ENCODE measurements around the gene KCNK7. TPM values are rescaled to one million over a fixed set of nuclear protein-coding genes. Genes with fewer than 3 reads are reported as not detected.

The KCNK7 gene
- total RNA-seq, 1 experiment from 2014 or later: 0.13 TPM

GRCh38 chr11:65592858-65593517 is 2.6 kb downstream of the KCNK7 start:
- Histone ChIP-seq H3K4me1 (replicated peaks) (peaks cover 6% of the 10 kb centered on the region), H3K36me3 (peaks cover 65% of the 10 kb centered on the region), H3K9me3 (replicated peaks) (no peaks in the 10 kb centered on the region; the same call in 1 of the 2 replicates), H3K4me3 (no peak overlapping the region), H3K27me3 (replicated peaks) (no peaks in the 10 kb centered on the region), H3K27ac (no peak overlapping the region)
- no peak for DNase-seq (ENCODE audit: low read depth in 1 of 2, low spot score in 2 of 2)

DNA sequence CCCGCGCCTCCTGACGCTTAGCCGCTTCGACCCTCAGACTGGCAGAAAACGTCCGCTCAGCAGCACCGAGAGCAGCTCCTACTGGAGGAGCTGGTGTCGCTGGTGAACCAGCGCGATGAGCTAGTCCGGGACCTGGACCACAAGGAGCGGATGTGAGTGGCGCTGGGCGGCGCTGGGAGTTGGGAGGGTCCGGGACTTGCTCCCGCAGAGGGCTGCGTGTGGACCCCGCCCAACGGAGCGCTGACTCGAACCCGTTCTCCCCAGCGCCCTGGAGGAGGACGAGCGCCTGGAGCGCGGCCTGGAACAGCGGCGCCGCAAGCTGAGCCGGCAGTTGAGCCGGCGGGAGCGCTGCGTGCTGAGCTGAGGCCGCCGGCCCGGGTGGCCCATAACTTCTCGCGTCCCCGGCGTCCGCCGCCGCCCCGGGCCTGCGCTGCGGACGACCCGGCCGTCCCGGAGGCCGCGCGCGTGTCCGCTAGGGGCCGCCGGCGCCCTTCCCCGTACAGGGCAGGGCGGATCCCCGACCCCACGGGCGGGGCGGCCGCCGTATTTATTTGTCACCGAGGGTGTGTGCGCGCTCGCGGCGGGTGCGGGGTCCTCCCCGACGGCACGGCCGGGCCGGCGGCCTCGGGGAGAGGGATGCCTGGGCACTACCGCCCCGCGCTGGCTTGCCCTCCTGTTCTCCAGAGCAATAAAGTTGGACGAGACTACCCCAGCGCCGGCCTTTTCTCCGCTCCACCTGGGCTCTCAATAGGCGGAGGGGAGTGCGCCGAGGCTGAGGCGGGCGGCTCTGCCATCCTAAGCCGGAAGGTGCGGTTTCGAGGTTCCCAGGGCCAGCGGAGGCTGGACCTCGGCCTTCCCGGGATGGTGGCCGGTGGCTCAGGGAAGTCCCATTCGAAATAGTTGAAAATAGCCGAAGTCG is 3.4 kb downstream of the KCNK7 start:
- Histone ChIP-seq H3K4me1 (replicated peaks) (peaks cover 7% of the 10 kb centered on the region), H3K36me3 (peaks cover 65% of the 10 kb centered on the region), H3K27me3 (replicated peaks) (no peaks in the 10 kb centered on the region), H3K4me3 (no peak overlapping the region), H3K27ac (no peak overlapping the region), H3K9me3 (replicated peaks) (no peaks in the 10 kb centered on the region; the same call in 1 of the 2 replicates)
- DNase-seq (ENCODE audit: low read depth in 1 of 2, low spot score in 2 of 2): no peak

GRCh38 chr11:65590240-65590738 is 5.3 kb downstream of the KCNK7 start:
- Histone ChIP-seq H3K27ac (no peak overlapping the region), H3K36me3 (peaks cover 78% of the 10 kb centered on the region), H3K4me1 (replicated peaks) (peaks cover 7% of the 10 kb centered on the region), H3K9me3 (replicated peaks) (peaks cover 3% of the 10 kb centered on the region; the same call in 1 of the 2 replicates), H3K4me3 (no peak overlapping the region), H3K27me3 (replicated peaks) (no peaks in the 10 kb centered on the region)
- no peak for DNase-seq (ENCODE audit: low read depth in 1 of 2, low spot score in 2 of 2)

DNA sequence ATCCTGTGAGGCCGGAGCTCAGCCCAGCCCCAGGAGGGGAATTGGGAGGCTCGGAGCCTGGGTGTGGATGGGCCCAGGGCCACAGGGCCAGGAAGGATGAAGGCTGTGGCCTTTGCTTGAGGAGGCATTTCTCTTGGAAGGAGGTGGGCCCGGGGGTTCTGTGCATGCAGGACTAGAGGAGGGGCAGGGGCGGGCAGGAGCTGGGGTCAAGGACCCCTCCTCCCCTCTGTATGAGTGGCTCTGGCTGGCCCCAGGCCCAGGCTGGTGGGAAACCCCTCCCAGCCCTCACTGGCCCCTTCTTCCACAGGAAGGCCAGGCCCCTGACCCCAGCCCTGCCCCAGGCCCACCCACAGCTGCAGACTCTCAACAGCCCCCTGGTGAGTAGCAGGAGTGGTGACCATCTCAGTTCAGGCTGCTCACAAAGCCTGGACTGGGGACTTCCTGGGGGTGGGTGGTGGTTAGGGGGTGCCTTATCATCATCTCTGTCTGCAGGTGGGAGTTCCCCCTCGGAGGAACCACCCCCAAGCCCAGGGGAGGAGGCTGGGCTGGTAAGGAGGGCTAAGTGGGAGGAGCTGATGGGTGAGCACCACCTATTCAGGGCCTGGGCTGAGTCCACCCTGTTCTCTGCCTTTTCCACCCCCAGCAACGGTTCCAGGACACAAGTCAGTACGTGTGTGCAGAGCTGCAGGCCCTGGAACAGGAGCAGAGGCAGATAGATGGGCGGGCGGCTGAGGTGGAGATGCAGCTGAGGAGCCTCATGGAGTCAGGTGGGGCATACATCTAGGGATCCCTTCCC is 6.0 kb downstream of the KCNK7 start:
- Histone ChIP-seq H3K27ac (no peak overlapping the region), H3K9me3 (replicated peaks) (peaks cover 3% of the 10 kb centered on the region; the same call in 1 of the 2 replicates), H3K27me3 (replicated peaks) (no peaks in the 10 kb centered on the region), H3K4me3 (no peak overlapping the region), H3K4me1 (replicated peaks) (peaks cover 8% of the 10 kb centered on the region), H3K36me3 (peaks cover 81% of the 10 kb centered on the region)
- DNase-seq (ENCODE audit: low read depth in 1 of 2, low spot score in 2 of 2): no peak

GRCh38 chr11:65588199-65589054 is 7.2 kb downstream of the KCNK7 start:
- Histone ChIP-seq H3K27me3 (replicated peaks) (no peaks in the 10 kb centered on the region), H3K9me3 (replicated peaks) (peaks cover 3% of the 10 kb centered on the region; the same call in 1 of the 2 replicates), H3K36me3 (peaks cover 82% of the 10 kb centered on the region), H3K4me1 (replicated peaks) (peaks cover 14% of the 10 kb centered on the region), H3K4me3 (no peak overlapping the region), H3K27ac (no peak overlapping the region)
- peak; percentile 58 to 77 for DNase-seq (ENCODE audit: low read depth in 1 of 2, low spot score in 2 of 2)

- peaks cover 14% of the 10 kb centered on the region for H3K4me1 ChIP-seq (replicated peaks)
- no peaks in the 10 kb centered on the region for H3K27me3 ChIP-seq (replicated peaks)
- peaks cover 89% of the 10 kb centered on the region for H3K36me3 ChIP-seq
- H3K4me3 ChIP-seq: no peak overlapping the region
- H3K27ac ChIP-seq: no peak overlapping the region
- DNase-seq (ENCODE audit: low read depth in 1 of 2, low spot score in 2 of 2): no peak
- H3K9me3 ChIP-seq (replicated peaks): peaks cover 3% of the 10 kb centered on the region; the same call in 1 of the 2 replicates
Observed at GRCh38 chr11:65586676-65587075, 8.9 kb downstream of the KCNK7 start.

- H3K36me3 ChIP-seq: peaks cover 91% of the 10 kb centered on the region
- H3K4me3 ChIP-seq: no peak overlapping the region
- H3K4me1 ChIP-seq (replicated peaks): peaks cover 14% of the 10 kb centered on the region
- DNase-seq (ENCODE audit: low read depth in 1 of 2, low spot score in 2 of 2): no peak
- H3K9me3 ChIP-seq (replicated peaks): peaks cover 3% of the 10 kb centered on the region; the same call in 1 of the 2 replicates
- H3K27me3 ChIP-seq (replicated peaks): no peaks in the 10 kb centered on the region
- H3K27ac ChIP-seq: no peak overlapping the region
Observed at GRCh38 chr11:65586247-65586630, 9.4 kb downstream of the KCNK7 start.

DNA sequence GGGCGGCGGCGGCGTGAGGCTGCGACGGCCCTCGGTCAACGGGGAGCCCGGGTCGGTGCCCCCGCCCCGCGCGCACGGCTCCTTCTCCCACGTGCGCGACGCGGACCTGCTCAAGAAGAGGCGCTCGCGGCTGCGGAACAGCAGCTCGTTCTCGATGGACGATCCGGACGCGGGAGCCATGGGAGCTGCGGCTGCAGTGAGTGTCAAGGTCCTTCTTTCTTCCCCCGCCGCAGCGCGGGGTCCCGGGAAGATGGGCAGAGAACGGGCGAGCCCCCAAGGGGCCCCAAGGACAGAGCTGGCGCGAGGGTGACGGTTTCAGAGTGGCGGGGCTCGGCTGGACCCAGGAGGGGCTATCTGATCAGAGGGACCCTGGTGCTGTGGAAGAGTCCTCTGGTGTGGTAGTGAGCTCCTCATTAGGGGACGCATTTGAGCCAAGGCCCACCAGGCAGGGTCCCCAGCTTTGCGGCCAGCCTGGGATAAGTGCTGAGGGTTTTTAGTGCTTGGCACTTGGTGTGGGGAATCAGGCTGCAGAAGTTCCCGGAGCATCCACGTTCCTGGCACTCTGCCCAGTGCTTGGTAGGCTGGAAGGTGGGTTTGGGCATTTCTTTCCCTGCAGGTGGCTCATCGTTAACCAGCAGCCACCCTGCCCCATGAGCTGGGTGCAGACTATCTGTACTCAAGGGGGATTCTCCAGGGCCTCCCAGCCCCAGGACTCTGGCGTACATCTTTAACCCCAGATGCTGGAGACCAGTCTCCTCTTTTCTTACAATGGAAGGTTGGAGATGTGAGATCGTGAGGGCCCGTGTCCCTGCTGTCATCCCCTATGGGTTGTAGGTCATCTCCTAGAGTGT is 10.0 kb downstream of the KCNK7 start:
- Histone ChIP-seq H3K4me1 (replicated peaks) (peaks cover 14% of the 10 kb centered on the region), H3K9me3 (replicated peaks) (peaks cover 3% of the 10 kb centered on the region; the same call in 1 of the 2 replicates), H3K27ac (no peak overlapping the region), H3K36me3 (peaks cover 92% of the 10 kb centered on the region), H3K27me3 (replicated peaks) (no peaks in the 10 kb centered on the region), H3K4me3 (no peak overlapping the region)
- no peak for DNase-seq (ENCODE audit: low read depth in 1 of 2, low spot score in 2 of 2)

DNA sequence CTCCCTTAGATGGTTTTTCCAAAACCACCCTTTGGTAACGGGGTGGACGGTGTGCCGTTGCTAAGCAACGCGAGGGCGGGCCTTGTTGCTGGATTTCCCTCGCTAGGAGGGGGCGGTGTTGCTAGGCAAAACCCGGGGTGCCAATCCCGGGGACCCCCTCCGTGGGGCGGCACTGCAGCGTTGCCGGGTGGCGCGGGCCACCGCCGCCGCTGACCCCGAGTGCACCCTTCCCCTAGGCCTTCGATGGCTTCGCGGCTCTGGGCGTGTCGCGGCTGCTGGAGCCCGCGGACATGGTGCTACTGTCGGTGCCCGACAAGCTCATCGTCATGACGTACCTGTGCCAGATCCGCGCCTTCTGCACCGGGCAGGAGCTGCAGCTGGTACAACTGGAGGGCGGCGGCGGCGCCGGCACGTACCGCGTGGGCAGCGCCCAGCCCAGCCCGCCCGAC is 10.9 kb downstream of the KCNK7 start:
- H3K36me3 ChIP-seq: peaks cover 92% of the 10 kb centered on the region
- no peak for DNase-seq (ENCODE audit: low read depth in 1 of 2, low spot score in 2 of 2)
- no peak overlapping the region for H3K27ac ChIP-seq

GRCh38 chr11:65584106-65584505 is 11.5 kb downstream of the KCNK7 start:
- H3K36me3 ChIP-seq: peaks cover 86% of the 10 kb centered on the region

More for the DNA sequence above, 10.9 kb downstream of the KCNK7 start:
- peaks cover 3% of the 10 kb centered on the region; the same call in 1 of the 2 replicates for H3K9me3 ChIP-seq (replicated peaks)
- no peaks in the 10 kb centered on the region for H3K27me3 ChIP-seq (replicated peaks)
- H3K4me3 ChIP-seq: no peak overlapping the region
- H3K4me1 ChIP-seq (replicated peaks): peaks cover 14% of the 10 kb centered on the region

GRCh38 chr11:65583589-65583988 is 12.0 kb downstream of the KCNK7 start:
- DNase-seq (ENCODE audit: low read depth in 1 of 2, low spot score in 2 of 2): no peak
- Histone ChIP-seq H3K27me3 (replicated peaks) (no peaks in the 10 kb centered on the region), H3K4me1 (replicated peaks) (peaks cover 14% of the 10 kb centered on the region), H3K4me3 (no peak overlapping the region), H3K9me3 (replicated peaks) (peaks cover 3% of the 10 kb centered on the region; the same call in 1 of the 2 replicates), H3K27ac (no peak overlapping the region), H3K36me3 (peaks cover 80% of the 10 kb centered on the region)

More at GRCh38 chr11:65584106-65584505, 11.5 kb downstream of the KCNK7 start:
- no peak for DNase-seq (ENCODE audit: low read depth in 1 of 2, low spot score in 2 of 2)
- H3K27me3 ChIP-seq (replicated peaks): no peaks in the 10 kb centered on the region
- no peak overlapping the region for H3K27ac ChIP-seq
- H3K9me3 ChIP-seq (replicated peaks): peaks cover 3% of the 10 kb centered on the region; the same call in 1 of the 2 replicates
- H3K4me1 ChIP-seq (replicated peaks): peaks cover 14% of the 10 kb centered on the region
- H3K4me3 ChIP-seq: no peak overlapping the region

DNA sequence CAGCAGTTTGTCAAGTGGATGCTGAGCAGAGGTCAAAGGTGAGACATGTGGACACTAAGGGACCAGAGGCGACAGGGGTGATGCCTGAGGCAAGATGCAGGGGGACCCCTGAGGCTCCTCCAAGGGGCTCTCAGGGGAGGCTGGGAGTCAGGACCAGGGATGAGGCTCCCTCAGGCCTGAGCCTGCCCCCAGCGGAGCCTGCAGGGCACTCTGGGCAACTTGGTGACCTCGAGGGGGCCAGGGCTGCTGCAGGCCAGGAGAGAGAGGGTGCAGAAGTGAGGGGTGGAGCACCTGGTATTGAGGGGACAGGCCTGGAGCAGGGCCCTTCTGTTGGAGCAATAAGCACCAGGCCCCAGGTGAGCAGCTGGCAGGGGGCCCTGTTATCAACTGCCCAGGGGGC is 13.7 kb downstream of the KCNK7 start:
- no peak for DNase-seq (ENCODE audit: low read depth in 1 of 2, low spot score in 2 of 2)

More for the DNA sequence above, 13.7 kb downstream of the KCNK7 start:
- H3K9me3 ChIP-seq (replicated peaks): 0 out of 2 replicates have a peak, but pooled peaks cover 3% of the 10 kb centered on the region
- H3K27ac ChIP-seq: no peak overlapping the region
- H3K4me3 ChIP-seq: no peak overlapping the region
- no peaks in the 10 kb centered on the region for H3K27me3 ChIP-seq (replicated peaks)
- H3K36me3 ChIP-seq: peaks cover 67% of the 10 kb centered on the region
- peaks cover 19% of the 10 kb centered on the region for H3K4me1 ChIP-seq (replicated peaks)

All from SJSA1 (cell line).